Measurements from ENCODE around the gene ORC1. TPM values are rescaled to one million over a fixed set of nuclear protein-coding genes. Genes with fewer than 3 reads are reported as not detected.

ORC1 gene
- total RNA-seq, 1 experiment from 2014 or later, result 25.6 TPM

DNA sequence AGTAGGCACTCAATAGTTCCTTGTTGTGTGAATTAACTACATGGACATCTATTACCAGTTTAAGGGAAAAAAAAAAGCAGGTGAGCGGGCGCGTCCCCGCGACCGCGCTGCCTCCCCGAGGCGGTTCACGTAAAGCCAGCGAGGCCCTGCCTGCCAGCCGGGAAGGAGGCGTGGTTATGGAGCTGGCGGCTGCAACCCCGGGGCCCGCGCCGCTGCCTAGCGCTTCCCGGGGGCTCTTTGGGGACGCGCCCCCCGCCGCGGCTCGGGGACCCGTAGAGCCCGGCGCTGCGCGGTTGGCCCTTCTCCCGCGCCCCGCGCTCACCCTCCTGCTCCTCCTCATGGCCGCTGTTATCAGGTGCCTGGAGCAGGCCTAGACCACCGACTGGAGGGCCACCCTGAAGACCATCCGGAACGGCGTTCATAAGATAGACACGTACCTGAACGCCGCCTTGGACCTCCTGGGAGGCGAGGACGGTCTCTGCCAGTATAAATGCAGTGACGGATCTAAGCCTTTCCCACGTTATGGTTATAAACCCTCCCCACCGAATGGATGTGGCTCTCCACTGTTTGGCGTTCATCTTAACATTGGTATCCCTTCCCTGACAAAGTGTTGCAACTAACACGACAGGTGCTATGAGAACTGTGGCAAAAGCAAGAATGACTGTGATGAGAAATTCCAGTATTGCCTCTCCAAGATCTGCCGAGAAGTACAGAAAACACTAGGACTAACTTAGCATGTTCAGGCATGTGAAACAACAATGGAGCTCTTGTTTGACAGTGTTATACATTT is 35.6 kb downstream of the ORC1 start:
- peak overlapping the region; percentile 70 for H2AFZ ChIP-seq (ENCODE audit: low read depth, low read length, poor library complexity, severe bottlenecking)
- TF ChIP-seq CEBPB (IDR thresholded peaks at IDR 0.05; ENCODE audit: low read depth) (no peak), POLR2AphosphoS5 (IDR thresholded peaks at IDR 0.05; ENCODE audit: low read depth, low read length) (peak; percentile 43), RAD21 (IDR thresholded peaks at IDR 0.05; ENCODE audit: low read depth) (peak; percentile 52), ZFX (IDR thresholded peaks at IDR 0.05) (peak; percentile 26; the same call in 1 of the 2 replicates), TCF7L2 (IDR thresholded peaks at IDR 0.05; ENCODE audit: borderline replicate concordance, extremely low read depth, insufficient read depth, insufficient read length) (no peak), POLR2A (IDR thresholded peaks at IDR 0.05; ENCODE audit: borderline replicate concordance, extremely low read depth, insufficient read depth, insufficient read length) (peak; percentile 41)
- TF ChIP-seq, protein P1, sequence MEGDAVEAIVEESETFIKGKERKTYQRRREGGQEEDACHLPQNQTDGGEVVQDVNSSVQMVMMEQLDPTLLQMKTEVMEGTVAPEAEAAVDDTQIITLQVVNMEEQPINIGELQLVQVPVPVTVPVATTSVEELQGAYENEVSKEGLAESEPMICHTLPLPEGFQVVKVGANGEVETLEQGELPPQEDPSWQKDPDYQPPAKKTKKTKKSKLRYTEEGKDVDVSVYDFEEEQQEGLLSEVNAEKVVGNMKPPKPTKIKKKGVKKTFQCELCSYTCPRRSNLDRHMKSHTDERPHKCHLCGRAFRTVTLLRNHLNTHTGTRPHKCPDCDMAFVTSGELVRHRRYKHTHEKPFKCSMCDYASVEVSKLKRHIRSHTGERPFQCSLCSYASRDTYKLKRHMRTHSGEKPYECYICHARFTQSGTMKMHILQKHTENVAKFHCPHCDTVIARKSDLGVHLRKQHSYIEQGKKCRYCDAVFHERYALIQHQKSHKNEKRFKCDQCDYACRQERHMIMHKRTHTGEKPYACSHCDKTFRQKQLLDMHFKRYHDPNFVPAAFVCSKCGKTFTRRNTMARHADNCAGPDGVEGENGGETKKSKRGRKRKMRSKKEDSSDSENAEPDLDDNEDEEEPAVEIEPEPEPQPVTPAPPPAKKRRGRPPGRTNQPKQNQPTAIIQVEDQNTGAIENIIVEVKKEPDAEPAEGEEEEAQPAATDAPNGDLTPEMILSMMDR (IDR thresholded peaks at IDR 0.05 in 2 of 3, conservative IDR thresholded peaks at IDR 0.05 in 1 of 3; ENCODE audit: borderline replicate concordance in 1 of 3, insufficient read depth in 1 of 3, low read depth in 2 of 3, low read length in 2 of 3), result peak in 1 of 3 experiments; percentile 28; a peak in 1 of 6 replicates
- TF ChIP-seq, protein P2, sequence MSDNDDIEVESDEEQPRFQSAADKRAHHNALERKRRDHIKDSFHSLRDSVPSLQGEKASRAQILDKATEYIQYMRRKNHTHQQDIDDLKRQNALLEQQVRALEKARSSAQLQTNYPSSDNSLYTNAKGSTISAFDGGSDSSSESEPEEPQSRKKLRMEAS (IDR thresholded peaks at IDR 0.05), result peak; percentile 35; the same call in 1 of the 2 replicates
- H3K4me3 ChIP-seq (replicated peaks in 1 of 2; ENCODE audit: low read depth in 1 of 2, low read length in 2 of 2), result peak overlapping the region; percentile 16 to 49
- intact Hi-C loops (cut with micrococcal nuclease), result loop anchor here (5.0 kb wide), 1 partner anchor 319 kb away; no protein-coding TSS in a partner anchor
- peak; percentile 48 for DNase-seq (ENCODE audit: low read depth, low spot score)
- peaks cover 0 to 7% of the 10 kb centered on the region in 2 experiments; a peak in 3 of 4 replicates for H3K36me3 ChIP-seq (ENCODE audit: control insufficient read depth in 1 of 2, insufficient read depth in 2 of 2, low read length in 2 of 2)
- H3K9ac ChIP-seq (ENCODE audit: low read length), result peak overlapping the region; percentile 48
- BruUV-seq (replicated peaks), result no TSS peak
- POLR2A ChIA-PET, result interaction anchor here (0.6 kb wide), 1 partner anchor 184 kb away, joined by 5 read pairs; the partner anchor contains the start of gene TUT4
- H4K20me1 ChIP-seq (ENCODE audit: insufficient read depth), result no peaks in the 10 kb centered on the region
- no peaks in the 10 kb centered on the region for H3K27me3 ChIP-seq (ENCODE audit: insufficient read depth, low read length)
- H3K27ac ChIP-seq (ENCODE audit: low read depth, low read length), result no peak overlapping the region
- no peaks in the 10 kb centered on the region for H3K9me2 ChIP-seq (ENCODE audit: insufficient read depth)
- RAD21 ChIA-PET (ENCODE audit: low non-redundant PET in 1 of 2, low total read pairs in 2 of 2, uncharacterized antibody in 2 of 2, unreplicated experiment in 2 of 2), result interaction anchor here in 1 of 2 experiments (0.9 kb wide), 1 partner anchor 289 kb away, joined by 5 read pairs; no protein-coding TSS in a partner anchor
- peaks cover 12 to 37% of the 10 kb centered on the region in 2 experiments; a peak in 3 of 4 replicates for H3K4me1 ChIP-seq (ENCODE audit: control insufficient read depth in 1 of 2, insufficient read depth in 2 of 2, low read length in 2 of 2)
- ATAC-seq, result peak; percentile 29
- CTCF ChIA-PET, result interaction anchor here (0.6 kb wide), 1 partner anchor 405 kb away, joined by 3 read pairs; no protein-coding TSS in a partner anchor
- peak overlapping the region; percentile 73 for H3K4me2 ChIP-seq (ENCODE audit: low read length)
- peaks cover 22% of the 10 kb centered on the region for H3K79me2 ChIP-seq (ENCODE audit: insufficient read depth, low read length)
- H3K9me3 ChIP-seq (ENCODE audit: control insufficient read depth in 1 of 2, insufficient read depth in 1 of 2, low read depth in 1 of 2, low read length in 2 of 2), result no peaks in the 10 kb centered on the region

All from HCT116 (cell line).